ENCODE data around the gene CEP170B.
A peak's percentile ranks its signal among the peaks of the same experiment; 100 is the strongest.
"Not testable (repeated sequence)": the region's sequence is repeated elsewhere in the genome, so short reads cannot be mapped to it uniquely, and the experiment has no call there.

The CEP170B gene

DNA sequence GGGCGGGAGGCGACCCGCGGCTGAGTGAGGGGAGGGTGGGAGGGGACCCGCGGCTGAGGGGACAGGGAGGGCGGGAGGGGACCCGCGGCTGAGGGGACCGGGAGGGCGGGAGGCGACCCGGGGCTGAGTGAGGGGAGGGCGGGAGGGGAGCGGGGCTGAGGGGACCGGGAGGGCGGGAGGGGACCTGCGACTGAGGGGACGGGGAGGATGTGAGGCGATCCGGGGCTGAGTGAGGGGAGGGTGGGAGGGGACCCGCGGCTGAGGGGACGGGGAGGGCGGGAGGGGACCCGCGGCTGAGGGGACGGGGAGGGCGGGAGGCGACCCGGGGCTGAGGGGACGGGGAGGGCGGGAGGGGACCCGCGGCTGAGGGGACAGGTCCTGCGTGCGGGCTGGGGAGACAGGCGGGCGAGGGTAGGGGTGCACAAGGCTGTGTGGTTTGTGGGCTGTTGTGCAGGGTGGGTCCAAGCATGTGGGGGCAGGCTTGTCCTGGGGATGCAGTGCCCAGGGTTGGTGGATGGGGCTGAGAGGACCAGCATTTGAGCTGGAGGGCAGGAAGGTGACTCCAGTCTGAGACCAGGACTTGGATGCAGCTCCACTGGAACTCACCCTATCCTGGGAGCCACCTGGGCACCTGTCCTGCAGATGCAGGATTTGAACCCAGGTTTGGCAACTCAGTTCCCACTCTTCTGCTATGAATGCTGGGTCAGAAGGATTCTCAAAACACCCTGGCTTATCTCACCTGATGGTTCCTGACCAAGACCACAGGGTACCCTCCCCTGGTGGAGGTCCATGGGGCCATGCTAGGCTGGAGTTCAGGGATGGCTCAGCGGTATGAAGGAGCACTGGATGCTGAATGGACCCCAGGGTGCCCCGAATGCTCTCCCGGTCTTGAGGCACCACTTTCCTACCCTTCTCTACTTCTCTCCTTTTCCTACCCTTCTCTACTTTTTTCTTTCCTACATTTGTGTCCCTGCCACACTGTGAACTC is 69.0 kb downstream of the CEP170B start:
- peak; percentile 52 for DNase-seq

DNA sequence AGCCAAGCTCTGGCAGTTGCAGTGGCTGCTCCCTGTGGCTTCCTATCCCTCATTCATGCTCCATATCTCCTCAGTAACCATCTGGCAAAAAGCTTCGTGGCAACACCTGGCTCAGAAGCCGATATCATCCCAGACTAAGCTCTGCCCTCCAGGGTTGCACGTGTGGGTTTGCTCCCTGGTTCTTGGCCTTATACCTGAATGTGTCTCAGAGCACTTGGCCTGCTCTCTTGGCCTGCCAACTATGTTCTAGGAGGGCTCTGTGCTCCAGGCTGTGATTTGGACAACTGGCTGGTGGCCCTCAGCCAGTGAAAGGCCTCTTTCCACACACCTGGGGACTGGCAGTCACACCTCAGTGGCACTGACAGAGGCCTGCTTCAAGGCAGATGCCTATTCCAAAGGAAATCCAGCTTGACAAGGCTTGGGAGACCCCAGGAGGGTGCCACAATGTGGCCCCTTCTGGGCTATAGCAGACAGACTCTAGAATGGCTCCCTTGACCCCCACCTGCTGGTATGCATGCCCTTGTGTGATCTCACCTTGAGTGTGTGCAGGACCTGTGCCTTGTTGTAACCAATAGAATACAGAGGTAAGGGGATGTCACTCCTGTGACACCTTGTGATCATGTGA is 70.1 kb downstream of the CEP170B start:
- DNase-seq: peak; percentile 32

DNA sequence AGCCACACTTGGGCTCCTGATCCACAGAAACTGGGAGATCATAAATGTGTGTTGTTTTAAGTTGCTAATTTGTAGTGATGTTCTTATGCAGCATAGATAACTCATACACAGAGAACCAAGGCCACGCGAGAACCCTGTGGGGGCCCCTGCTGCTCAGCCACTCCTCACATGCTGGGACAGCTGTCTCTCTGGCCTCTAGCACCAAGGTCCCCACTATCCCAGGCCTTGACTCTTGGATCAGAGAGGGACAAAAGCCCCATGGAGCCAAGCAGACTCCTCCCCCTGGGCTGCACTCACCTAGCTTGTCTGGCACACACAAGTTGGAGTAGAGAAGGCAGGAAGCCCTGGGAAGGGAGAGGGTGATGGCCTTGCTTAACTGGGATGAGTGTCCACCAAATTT is 70.9 kb downstream of the CEP170B start:
- peak; percentile 26 for DNase-seq

DNA sequence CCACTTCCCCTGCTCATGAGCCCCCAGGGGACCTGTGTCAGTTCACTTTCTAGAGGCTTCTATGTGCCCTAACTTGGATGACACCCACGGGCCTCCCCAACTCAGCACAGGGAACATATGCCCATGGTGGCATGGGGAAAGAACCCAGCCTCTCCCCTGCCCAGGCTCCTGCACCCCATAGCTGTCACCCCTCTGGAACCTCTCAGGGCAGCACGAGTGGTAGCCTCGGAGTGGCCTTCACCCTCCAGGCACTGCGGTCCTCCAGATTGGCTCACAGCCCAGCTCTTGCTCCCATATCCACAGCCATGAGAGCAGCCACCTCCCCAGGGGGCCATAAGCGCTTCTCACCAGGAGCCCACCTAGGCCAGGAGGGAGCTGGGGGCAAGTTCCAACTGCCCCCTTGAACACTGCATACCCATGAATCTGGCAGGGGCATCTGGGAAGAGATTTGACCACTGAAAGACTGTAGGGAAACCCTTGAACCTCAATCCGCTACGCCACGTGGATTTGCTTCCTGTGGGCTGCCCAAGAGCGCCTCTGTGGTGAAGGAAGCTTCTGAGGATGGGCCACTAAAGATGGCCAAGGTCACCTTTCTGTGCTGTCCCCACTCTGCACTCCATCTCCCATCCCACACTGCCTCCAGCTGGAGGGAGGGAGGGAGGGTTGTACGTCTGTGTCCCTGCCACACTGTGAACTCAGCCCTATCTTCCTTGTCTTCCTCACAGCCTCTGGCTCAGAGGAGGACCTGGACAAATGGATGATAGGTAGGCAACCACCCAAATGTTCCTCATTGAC is 71.5 kb downstream of the CEP170B start:
- peak; percentile 26 for DNase-seq

DNA sequence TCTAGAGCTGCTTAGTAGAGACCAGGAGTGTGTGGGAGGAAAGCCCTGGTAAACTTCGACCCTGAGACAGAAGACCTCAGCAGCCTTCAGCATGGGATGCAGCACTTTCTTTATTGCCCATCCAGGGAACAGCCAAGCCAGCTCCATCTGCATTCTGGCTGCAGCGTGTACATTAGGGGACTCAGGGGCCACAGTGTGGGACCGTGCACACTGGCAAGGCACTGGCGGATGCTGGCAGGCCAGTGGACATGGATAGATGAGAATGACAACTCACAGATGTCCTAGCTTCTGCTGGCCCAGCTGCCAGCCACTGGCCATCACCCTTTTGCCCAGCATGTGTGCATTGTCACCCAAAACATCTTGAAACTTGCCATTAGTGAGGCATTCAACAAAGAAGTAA is 72.1 kb downstream of the CEP170B start:
- peak; percentile 24 for DNase-seq

DNA sequence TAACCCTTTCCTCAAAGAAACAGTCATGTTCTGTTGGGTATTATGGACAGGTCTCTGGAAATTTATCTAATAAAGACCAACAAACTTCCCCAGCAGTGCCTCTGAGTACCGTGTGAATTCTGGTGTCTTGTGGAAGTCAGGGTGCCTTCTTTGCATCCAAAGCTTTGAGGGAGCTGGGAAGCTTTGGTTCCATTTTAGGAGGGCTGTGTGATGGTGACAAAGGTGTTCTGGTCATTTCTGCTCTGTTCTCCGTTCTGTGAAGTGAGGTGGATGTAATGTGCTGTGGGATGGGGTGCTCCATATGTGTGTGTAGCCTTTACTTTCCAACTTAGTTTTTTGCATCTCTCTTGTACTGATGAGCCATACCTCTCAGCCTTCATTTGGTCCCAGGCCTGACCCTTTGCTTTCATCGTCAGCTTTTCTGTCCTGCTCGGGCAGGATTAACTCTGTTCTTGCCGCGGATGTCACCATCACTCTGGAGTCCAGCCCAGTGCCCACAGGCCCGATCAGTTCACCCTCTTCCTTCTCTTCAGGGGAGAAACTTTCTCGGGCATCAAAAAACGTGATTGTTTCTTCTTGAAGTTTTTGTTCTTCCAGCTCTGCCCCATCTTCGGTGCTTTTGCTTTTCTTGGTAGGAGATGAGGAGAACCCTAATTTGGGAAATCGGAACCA is 72.8 kb downstream of the CEP170B start:
- DNase-seq: peak; percentile 7

DNA sequence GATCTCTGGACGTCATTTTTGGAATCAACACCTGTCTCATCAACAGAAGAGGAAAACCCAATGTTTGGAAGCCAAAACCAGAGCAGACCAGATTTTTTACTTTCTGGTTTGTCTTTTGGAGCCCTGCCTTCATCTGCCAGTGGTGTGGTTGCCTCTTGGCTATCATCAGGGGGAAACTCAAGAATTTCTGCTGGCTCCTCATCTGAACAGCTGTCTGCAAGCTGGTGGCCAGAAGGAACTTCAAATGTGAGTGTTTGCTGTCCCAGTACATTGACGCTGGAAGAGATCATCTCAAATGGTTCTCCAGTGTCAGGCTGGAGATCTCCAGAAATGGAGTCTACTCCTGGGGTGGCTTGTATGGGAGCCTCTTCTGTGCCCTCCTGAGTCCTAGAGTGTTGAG is 73.4 kb downstream of the CEP170B start:
- DNase-seq: no peak

DNA sequence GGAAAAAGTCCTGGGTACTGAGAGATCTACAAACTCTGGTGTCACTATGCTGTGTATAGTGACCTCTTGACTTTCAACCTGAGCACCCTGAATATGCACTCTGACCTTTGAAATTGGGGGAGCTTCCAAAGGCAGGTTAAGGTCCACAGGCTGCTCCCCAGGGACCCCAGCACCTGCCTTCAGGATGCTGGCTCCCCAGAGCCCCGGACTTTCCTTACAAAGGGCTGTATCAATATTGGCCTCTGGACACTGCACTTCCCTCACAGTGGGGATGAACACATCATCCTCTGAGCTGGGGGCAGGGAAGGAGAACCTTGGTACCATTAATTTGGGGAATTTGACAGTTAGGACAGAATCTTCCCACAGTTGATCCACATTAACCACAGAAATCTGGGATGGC is 73.9 kb downstream of the CEP170B start:
- peak; percentile 13 for DNase-seq

DNA sequence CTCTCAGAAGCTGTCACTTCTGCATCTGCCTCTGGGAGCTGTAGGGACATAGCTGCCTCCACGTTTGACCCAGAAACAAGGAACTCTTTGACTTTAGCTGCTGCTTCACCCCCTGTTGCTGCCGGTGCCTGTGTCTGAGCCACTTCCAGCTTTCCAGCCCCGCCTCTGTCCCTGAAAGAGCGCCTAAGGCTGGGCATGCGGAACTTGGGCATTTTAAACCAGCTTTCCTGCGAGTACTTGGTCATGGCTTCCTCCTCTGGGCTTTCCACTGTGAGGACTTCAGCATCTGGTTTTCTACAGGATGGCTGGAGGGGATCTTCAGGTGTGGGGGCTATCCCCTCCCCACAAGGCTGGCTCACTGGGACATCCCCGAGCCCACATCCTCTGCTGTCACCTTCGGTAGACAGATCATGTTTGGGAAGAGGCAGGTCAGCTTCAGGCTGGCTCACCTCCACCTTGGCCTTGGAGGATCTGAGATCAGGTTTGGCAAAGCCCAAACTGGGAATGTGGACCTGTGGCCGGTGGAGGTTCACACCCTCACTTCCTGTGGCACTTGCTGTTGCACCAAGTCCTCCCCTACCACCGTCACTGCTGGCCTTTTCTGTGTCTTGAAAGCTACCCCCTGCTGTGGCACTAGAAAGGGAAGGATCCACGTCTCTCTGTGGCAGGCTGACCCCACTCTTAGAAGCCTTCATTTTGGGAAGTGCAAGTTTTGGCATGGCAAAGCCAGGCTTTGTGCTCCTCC is 74.8 kb downstream of the CEP170B start:
- no peak for DNase-seq

DNA sequence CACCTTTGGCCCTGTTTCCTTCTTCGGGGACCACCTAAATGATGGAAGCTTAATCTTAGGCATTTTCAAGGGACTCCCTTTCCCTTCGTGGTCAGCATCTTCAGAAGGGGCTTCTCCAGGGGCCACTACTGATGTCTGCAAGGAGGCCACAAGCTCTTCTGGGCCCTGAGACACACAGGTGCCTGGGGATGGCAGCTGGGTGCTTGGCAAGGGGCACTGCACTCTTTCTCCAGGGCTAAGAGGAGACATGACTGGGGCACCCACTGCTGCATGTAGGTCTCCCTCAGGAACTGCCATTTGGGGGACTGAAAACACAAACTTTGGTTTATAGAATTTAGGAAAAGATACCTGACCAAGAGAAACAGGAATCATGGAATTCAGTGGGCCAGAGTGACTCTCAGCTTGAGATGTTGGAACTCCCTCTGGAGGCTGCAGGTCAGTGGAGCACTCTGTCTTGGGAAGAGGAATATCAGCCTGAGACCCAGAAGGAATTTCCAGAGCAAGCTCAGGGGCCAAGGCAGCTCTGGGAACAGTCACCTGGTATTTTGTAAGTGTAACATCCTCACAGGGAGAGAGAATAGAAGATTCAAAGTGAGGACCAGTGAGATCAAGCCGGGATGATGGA is 75.6 kb downstream of the CEP170B start:
- DNase-seq: no peak

DNA sequence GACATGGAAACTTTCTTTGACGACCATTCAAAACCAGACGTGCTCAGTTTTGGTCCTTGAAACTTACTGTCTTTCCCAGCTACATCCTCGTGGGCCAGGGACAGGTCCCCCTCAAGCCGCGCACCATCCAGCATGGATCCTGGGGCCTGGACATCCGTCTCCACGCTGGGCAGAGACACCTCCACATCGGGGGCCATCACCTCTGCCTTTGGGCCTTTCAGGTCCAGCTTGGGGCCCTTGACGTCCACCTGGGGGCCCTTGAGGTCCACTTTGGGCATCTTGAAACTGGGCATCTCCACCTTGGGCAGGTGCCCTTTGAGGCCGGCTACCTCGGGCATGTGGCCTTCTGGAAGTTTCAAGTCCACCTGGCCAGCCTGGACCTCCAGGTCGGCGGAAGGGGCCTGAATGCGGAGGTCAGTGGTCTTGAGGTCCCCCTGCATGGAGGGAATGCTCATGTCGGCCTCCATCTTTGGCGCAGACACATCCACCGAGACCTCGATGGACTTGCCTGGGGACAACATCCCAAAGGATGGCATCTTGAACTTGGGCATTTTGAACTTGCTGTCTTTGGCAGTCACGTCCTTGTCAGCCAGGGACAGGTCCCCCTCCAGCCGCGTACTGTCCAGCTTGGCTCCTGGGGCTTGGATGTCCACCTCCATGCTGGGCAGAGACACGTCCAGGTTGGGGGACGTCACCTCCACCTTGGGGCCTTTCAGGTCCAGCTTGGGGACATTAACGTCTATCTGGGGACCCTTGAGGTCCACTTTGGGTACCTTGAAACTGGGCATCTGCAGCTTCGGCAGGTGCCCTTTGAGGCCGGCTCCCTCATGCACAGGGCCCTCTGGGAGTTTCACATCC is 76.7 kb downstream of the CEP170B start:
- no peak for DNase-seq

DNA sequence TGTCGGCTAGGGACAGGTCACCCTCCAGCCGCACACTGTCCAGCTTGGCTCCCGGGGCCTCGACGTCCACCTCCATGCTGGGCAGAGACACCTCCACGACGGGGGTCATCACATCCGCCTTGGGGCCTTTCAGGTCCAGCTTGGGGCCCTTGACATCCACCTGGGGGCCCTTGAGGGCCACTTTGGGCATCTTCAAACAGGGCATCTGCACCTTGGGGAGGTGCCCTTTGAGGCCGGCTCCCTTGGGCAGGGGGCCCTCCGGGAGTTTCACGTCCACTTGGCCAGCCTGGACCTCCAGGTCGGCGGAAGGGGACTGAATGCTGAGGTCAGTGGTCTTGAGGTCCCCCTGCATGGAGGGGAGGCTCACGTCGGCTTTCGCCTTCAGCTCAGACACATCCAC is 77.5 kb downstream of the CEP170B start:
- DNase-seq: no peak

DNA sequence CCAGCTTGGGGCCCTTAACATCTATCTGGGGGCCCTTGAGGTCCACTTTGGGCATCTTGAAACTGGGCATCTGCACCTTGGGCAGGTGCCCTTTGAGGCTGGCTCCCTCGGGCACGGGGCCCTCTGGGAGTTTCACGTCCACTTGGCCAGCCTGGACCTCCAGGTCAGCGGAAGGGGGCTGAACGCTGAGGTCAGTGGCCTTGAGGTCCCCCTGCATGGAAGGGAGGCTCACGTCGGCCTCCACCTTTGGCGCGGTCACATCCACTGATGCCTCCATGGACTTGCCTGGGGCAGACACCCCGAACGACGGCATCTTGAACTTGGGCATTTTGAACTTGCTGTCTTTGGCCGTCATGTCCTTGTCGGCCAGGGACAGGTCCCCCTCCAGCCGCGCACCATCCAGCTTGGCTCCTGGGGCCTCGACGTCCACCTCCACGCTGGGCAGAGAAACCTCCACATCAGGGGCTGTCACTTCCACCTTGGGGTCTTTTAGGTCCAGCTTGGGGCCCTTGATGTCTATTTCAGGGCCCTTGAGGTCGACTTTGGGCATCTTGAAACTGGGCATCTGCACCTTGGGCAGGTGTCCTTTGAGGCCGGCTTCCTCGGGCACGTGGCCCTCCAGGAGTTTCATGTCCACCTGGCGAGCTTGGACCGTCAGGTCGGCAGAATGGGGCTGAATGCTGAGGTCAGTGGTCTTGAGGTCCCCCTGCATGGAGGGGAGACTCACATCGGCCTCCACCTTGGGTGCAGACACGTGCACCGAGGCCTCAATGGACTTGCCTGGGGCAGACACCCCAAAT is 78.3 kb downstream of the CEP170B start:
- DNase-seq: not testable (repeated sequence)

DNA sequence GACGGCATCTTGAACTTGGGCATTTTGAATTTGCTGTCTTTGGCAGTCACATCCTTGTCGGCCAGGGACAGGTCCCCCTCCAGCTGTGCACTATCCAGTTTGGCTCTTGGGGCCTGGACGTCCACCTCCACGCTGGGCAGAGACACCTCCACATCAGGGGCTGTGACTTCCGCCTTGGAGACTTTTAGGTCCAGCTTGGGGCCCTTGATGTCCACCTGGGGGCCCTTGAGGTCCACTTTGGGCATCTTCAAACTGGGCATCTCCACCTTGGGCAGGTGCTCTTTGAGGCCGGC is 78.9 kb downstream of the CEP170B start:
- DNase-seq: not testable (repeated sequence)

DNA sequence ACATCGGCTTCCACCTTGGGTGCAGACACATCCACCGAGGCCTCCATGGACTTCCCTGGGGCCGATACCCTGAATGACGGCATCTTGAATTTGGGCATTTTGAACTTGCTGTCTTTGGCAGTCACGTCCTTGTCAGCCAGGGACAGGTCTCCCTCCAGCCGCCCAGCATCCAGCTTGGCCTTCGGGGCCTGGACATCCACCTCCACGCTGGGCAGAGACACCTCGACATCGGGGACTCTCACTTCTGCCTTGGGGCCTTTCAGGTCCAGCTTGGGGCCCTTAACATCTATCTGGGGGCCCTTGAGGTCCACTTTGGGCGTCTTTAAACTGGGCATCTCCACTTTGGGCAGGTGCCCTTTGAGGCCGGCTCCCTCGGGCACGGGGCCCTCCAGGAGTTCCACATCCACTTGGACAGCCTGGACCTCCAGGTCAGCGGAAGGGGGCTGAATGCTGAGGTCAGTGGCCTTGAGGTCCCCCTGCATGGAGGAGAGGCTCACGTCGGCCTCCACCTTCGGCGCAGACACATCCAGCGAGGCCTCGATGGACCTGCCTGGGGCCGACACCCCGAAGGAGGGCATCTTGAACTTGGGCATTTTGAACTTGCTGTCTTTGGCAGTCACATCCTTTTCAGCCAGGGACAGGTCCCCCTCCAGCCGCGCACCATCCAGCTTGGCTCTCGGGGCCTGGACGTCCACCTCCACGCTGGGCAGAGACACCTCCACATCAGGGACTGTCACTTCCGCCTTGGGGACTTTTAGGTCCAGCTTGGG is 79.6 kb downstream of the CEP170B start:
- DNase-seq: not testable (repeated sequence)

DNA sequence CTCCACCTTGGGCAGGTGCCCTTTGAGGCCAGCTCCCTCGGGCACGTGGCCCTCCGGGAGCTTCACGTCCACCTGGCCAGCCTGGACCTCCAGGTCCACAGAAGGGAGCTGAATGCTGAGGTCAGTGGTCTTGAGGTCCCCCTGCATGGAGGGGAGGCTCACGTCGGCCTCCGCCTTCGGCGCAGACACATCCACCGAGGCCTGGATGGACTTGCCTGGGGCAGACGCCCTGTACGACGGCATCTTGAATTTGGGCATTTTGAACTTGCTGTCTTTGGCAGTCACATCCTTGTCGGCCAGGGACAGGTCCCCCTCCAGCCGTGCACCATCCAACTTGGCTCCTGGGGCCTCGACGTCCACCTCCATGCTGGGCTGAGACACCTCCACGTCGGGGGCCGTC is 80.2 kb downstream of the CEP170B start:
- DNase-seq: not testable (repeated sequence)
